ENCODE measurements around the gene DHCR24.

Gene DHCR24

GRCh38 chr1:54800899-54801759 lies 85.9 kb downstream of the DHCR24 start, which contains the start of gene TTC22:
Gene TTC22 (minus strand): TSS chr1:54801323. CDS start chr1:54801163, 160 bp downstream.
- no peaks in the 10 kb centered on the region for H3K36me3 ChIP-seq (ENCODE audit: control insufficient read depth in 1 of 2, insufficient read depth in 2 of 2, low read length in 2 of 2)
- no peak within 1 kb of the TSS for H3K27ac ChIP-seq (ENCODE audit: low read length)
- peak within 1 kb of the TSS; percentile 59 to 66 for H3K4me3 ChIP-seq (ENCODE audit: low read depth in 1 of 2, low read length in 2 of 2)
- no peaks in the 10 kb centered on the region for H3K9me3 ChIP-seq (ENCODE audit: control insufficient read depth in 1 of 2, low read length in 2 of 2)
- H3K4me1 ChIP-seq (ENCODE audit: control insufficient read depth in 1 of 2, insufficient read depth in 2 of 2, low read length in 2 of 2), result peaks cover 0 to 16% of the 10 kb centered on the region in 2 donors
- peaks cover 5% of the 10 kb centered on the region for H3K27me3 ChIP-seq (ENCODE audit: low read depth, low read length)

GRCh38 chr1:54800041-54800898 lies 86.7 kb downstream of the DHCR24 start:
- Histone ChIP-seq H3K36me3 (ENCODE audit: control insufficient read depth in 1 of 2, insufficient read depth in 2 of 2, low read length in 2 of 2) (no peaks in the 10 kb centered on the region), H3K27ac (ENCODE audit: low read length) (no peak overlapping the region), H3K9me3 (ENCODE audit: control insufficient read depth in 1 of 2, low read length in 2 of 2) (no peaks in the 10 kb centered on the region), H3K4me3 (ENCODE audit: low read depth in 1 of 2, low read length in 2 of 2) (peak overlapping the region; percentile 59 to 66), H3K27me3 (ENCODE audit: low read depth, low read length) (peaks cover 5% of the 10 kb centered on the region), H3K4me1 (ENCODE audit: control insufficient read depth in 1 of 2, insufficient read depth in 2 of 2, low read length in 2 of 2) (peaks cover 0 to 16% of the 10 kb centered on the region in 2 donors)

All from muscle layer of duodenum (tissue), 2 donors.